Measurements from ENCODE around the gene MTERF2.

GRCh38 chr12:107031061-107031460, 44.1 kb upstream of the MTERF2 start:
- TF ChIP-seq CTCF (IDR thresholded peaks at IDR 0.05; ENCODE audit: low read depth, low read length, poor library complexity, severe bottlenecking) (no peak), EZH2phosphoT487 (IDR thresholded peaks at IDR 0.05; ENCODE audit: borderline replicate concordance, low read length) (no peak)

Measured in DOHH2 (cell line).